ENCODE measurements around the gene GHITM. TPM values are rescaled to one million over a fixed set of nuclear protein-coding genes. Genes with fewer than 3 reads are reported as not detected.

GHITM gene
- total RNA-seq, 4 donors from 2014 or later, result 145 to 161 (median 154) TPM

DNA sequence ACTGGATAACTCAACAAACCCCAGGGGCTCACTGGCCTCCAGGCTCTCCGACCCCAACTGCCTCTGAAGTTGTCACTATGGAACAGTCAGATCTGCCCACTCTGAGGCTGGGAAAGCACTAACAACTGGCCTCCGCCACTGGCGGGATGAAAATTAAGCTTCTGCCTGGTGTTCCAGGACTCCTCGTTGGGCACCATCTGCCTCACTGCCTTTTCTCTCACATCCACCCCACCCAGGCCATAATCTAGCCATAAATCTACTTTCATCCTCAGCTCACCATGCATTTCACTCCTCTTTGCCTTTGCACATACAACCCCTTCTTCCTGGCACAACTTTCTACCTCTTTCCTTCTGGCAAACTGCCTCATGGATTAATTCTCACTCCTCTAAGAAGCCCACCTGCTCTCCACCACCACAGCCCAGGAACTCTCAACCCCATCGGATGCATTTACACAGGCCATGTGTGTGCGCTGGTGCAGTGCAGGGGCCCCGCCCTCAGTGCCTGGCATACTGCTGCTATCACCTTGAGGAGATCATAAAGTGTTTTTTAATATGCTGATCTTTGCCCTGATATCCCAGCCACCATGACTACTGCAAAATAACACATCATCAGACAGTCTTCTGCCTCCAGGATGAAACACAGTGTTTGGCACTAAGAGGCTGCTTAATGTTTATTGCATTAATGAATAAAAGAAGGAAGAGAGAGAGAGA, 59.1 kb downstream of the GHITM start:
- H3K27me3 ChIP-seq, result peaks cover 0 to 71% (median 23%) of the 10 kb centered on the region in 4 donors
- WGBS, result 82% methylated on average over 7 of the region's 7 CpGs
- no peak for TF ChIP-seq EP300 (IDR thresholded peaks at IDR 0.05)
- TF ChIP-seq POLR2A (IDR thresholded peaks at IDR 0.05; ENCODE audit: low read depth), result no peak
- no peak for TF ChIP-seq POLR2AphosphoS5 (IDR thresholded peaks at IDR 0.05)
- TF ChIP-seq, protein P1, sequence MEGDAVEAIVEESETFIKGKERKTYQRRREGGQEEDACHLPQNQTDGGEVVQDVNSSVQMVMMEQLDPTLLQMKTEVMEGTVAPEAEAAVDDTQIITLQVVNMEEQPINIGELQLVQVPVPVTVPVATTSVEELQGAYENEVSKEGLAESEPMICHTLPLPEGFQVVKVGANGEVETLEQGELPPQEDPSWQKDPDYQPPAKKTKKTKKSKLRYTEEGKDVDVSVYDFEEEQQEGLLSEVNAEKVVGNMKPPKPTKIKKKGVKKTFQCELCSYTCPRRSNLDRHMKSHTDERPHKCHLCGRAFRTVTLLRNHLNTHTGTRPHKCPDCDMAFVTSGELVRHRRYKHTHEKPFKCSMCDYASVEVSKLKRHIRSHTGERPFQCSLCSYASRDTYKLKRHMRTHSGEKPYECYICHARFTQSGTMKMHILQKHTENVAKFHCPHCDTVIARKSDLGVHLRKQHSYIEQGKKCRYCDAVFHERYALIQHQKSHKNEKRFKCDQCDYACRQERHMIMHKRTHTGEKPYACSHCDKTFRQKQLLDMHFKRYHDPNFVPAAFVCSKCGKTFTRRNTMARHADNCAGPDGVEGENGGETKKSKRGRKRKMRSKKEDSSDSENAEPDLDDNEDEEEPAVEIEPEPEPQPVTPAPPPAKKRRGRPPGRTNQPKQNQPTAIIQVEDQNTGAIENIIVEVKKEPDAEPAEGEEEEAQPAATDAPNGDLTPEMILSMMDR (IDR thresholded peaks at IDR 0.05), result no peak
- peaks cover 6 to 19% (median 15%) of the 10 kb centered on the region in 4 donors for H3K4me1 ChIP-seq
- intact Hi-C loops (cut with DNase I), result no loop called here
- H3K36me3 ChIP-seq, result no peaks in the 10 kb centered on the region
- H3K4me3 ChIP-seq, result no peak overlapping the region
- no peak overlapping the region for H3K27ac ChIP-seq (replicated peaks in 1 of 4)
- no peaks in the 10 kb centered on the region for H3K9me3 ChIP-seq
- DNase-seq (ENCODE audit: extremely low spot score), result no peak

DNA sequence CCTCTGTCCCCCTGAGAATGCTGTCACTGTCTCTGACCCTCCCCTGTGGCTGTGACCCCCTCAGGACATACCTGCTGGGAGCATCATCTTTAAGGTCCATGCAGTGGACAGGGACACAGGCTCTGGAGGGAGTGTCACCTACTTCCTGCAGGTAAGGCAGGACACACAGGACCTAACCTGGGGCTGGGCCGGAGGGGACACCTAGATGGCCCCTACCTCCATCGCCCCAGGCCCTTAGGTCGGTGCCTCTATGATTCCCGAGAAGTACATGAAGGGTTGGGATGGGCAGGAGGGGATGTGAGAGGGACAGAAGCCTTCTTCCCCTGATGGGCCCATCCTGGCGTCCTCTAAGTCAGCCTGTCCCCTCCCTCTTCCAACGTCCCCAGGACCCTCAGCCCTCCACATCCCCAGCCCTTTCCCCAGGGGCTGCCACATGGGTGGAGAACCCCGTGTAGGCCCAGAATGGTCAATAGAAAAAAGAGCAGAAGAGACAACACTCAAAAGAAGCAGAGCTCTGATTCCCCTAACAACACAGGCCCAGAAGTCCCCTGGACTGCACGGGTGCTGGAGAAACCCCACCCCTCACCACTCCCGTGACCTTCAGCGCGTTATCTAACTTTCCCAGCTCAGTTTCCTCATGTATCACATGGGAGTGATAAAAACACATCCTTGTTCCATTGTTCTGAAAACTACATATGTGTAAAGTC, 61.4 kb downstream of the GHITM start:
- WGBS, result 80% methylated on average over 10 of the region's 11 CpGs
- H3K4me1 ChIP-seq, result no peaks in the 10 kb centered on the region
- intact Hi-C loops (cut with DNase I), result no loop called here
- no peaks in the 10 kb centered on the region for H3K36me3 ChIP-seq
- TF ChIP-seq EP300 (IDR thresholded peaks at IDR 0.05), result no peak
- no peak for TF ChIP-seq POLR2AphosphoS5 (IDR thresholded peaks at IDR 0.05)
- no peak for TF ChIP-seq POLR2A (IDR thresholded peaks at IDR 0.05; ENCODE audit: low read depth)
- TF ChIP-seq, protein P1 (IDR thresholded peaks at IDR 0.05), result no peak
- no peak for DNase-seq (ENCODE audit: extremely low spot score)
- no peak overlapping the region for H3K4me3 ChIP-seq
- no peak overlapping the region for H3K27ac ChIP-seq (replicated peaks in 1 of 4)
- H3K27me3 ChIP-seq, result peaks cover 0 to 53% (median 7%) of the 10 kb centered on the region in 4 donors
- no peaks in the 10 kb centered on the region for H3K9me3 ChIP-seq

DNA sequence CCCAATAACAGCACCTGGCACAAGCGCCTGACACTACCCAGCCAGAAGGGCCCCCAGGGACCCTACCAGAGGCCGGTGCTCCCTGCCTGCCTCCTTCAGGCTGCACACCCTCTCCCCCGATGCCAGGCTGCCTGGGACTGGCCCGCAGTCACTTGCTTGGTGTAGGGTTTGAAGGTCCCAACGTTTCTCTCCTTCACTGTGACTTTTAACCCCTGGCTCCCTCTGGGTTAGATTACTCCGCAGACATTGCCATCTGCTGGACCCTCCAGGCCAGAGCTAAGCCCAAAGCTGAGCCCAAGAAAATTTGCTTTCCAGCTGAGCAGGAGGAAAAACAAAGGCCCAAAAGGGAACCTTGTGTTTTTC, 61.9 kb downstream of the GHITM start:
- no peak for DNase-seq (ENCODE audit: extremely low spot score)
- no peak overlapping the region for H3K27ac ChIP-seq (replicated peaks in 1 of 4)
- TF ChIP-seq EP300 (IDR thresholded peaks at IDR 0.05) (no peak), POLR2AphosphoS5 (IDR thresholded peaks at IDR 0.05) (no peak), POLR2A (IDR thresholded peaks at IDR 0.05; ENCODE audit: low read depth) (no peak)
- TF ChIP-seq, protein P1 (IDR thresholded peaks at IDR 0.05), result no peak
- H3K36me3 ChIP-seq, result no peaks in the 10 kb centered on the region
- 81% methylated on average over 4 of the region's 6 CpGs for WGBS
- H3K9me3 ChIP-seq, result no peaks in the 10 kb centered on the region
- H3K27me3 ChIP-seq, result peaks cover 0 to 53% (median 2%) of the 10 kb centered on the region in 4 donors
- intact Hi-C loops (cut with DNase I), result no loop called here
- no peak overlapping the region for H3K4me3 ChIP-seq
- no peaks in the 10 kb centered on the region for H3K4me1 ChIP-seq

DNA sequence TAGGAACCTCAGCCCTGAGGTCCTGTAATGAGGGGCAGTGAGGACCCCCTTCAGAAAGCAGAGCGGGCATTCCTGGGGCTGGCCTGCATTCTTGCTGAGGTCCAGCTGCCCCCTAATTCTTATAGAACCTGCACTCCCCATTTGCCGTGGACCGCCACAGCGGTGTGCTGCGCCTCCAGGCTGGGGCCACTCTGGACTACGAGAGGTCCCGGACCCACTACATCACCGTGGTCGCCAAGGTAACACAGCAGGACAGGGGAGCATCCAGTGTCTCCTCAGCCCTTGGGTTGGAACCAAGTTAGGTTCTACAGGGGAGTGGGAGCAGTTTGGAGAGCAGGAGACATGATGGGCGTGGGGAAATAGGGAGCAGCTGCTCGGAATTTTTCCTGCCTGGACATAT, 62.4 kb downstream of the GHITM start:
- Histone ChIP-seq H3K27me3 (peaks cover 0 to 53% (median 0%) of the 10 kb centered on the region in 4 donors), H3K36me3 (no peaks in the 10 kb centered on the region), H3K4me3 (no peak overlapping the region), H3K9me3 (no peaks in the 10 kb centered on the region), H3K27ac (replicated peaks in 1 of 4) (no peak overlapping the region), H3K4me1 (no peaks in the 10 kb centered on the region)
- intact Hi-C loops (cut with DNase I), result no loop called here
- DNase-seq (ENCODE audit: extremely low spot score), result no peak
- 86% methylated on average over 1 of the region's 11 CpGs for WGBS
- no peak for TF ChIP-seq EP300 (IDR thresholded peaks at IDR 0.05)
- TF ChIP-seq, protein P1 (IDR thresholded peaks at IDR 0.05), result no peak
- TF ChIP-seq POLR2A (IDR thresholded peaks at IDR 0.05; ENCODE audit: low read depth), result no peak

All from esophagus muscularis mucosa (tissue), 4 donors.